CD4-positive, alpha-beta T cell (primary cell): ENCODE results near the gene AHNAK2. TPM values are rescaled to one million over a fixed set of nuclear protein-coding genes. Genes with fewer than 3 reads are reported as not detected.
A peak's percentile ranks its signal among the peaks of the same experiment; 100 is the strongest.

ENCODE experiments used
- ATAC-seq: fragments of 200-7000 bp; cut with Tn5 transposase; one replicate; pipeline ENCODE4 v1.10.0; 2022; ENCODE audit warnings: mild to moderate bottlenecking; ENCODE audit not compliant: poor library complexity
- CTCF ChIA-PET: fragments of 350-600 bp; sonication (Branson Sonifier 250); formaldehyde crosslinking; loops from one replicate; lab custom pipeline; 2021; ENCODE audit warnings: antibody characterized with exemption, inconsistent platforms; lab: Charles Lee
- POLR2A ChIA-PET: fragments of 350-600 bp; sonication (Branson Sonifier 250); formaldehyde crosslinking; loops from one replicate; lab custom pipeline; 2021; ENCODE audit warnings: antibody characterized with exemption, inconsistent platforms; lab: Charles Lee
- DNase-seq, 14 experiments: peaks; one replicate each; pipeline ENCODE4 v3.0.0-alpha.2; 2013 to 2020; ENCODE audit warnings: mixed read lengths in 2 of 14
- H3K27ac ChIP-seq, 2 donors: one replicate each; pipeline versions ENCODE4 v1.5.1 to v1.7.0; 2013; ENCODE audit warnings: low read length in 2 of 2, low read depth in 1 of 2, mild to moderate bottlenecking in 1 of 2
- H3K27me3 ChIP-seq, 2 experiments: 1 replicate in 1 of 2; 2 replicates in 1 of 2; pipeline versions ENCODE4 v1.6.1 to v1.7.0; 2013; ENCODE audit warnings: low read length in 2 of 2, control low read depth in 1 of 2, mild to moderate bottlenecking in 1 of 2, moderate library complexity in 1 of 2; ENCODE audit not compliant: insufficient read depth in 2 of 2, control insufficient read depth in 1 of 2
- H3K36me3 ChIP-seq: one replicate; pipeline ENCODE4 v1.6.1; 2013; ENCODE audit warnings: low read length, control low read depth; ENCODE audit not compliant: insufficient read depth
- H3K4me1 ChIP-seq: one replicate; pipeline ENCODE4 v1.6.1; 2013; ENCODE audit warnings: low read length, control low read depth; ENCODE audit not compliant: insufficient read depth
- H3K4me3 ChIP-seq: one replicate; pipeline ENCODE4 v1.5.1; 2013; ENCODE audit warnings: mild to moderate bottlenecking, low read length, moderate library complexity
- H3K9me3 ChIP-seq, 2 experiments: 1 replicate in 1 of 2; 2 replicates in 1 of 2; pipeline versions ENCODE4 v1.6.1 to v1.7.0; 2013; ENCODE audit warnings: low read length in 2 of 2, mild to moderate bottlenecking in 2 of 2, control low read depth in 1 of 2, moderate library complexity in 1 of 2; ENCODE audit not compliant: control insufficient read depth in 1 of 2, insufficient read depth in 1 of 2
- H3K27ac Mint-ChIP-seq: one replicate; pipeline ENCODE4 v1.8.0; 2020; ENCODE audit warnings: mixed read lengths
- H3K27me3 Mint-ChIP-seq: one replicate; pipeline ENCODE4 v1.8.0; 2021; ENCODE audit warnings: mixed read lengths
- H3K36me3 Mint-ChIP-seq: one replicate; pipeline ENCODE4 v1.8.0; 2021; ENCODE audit warnings: low read depth, mixed read lengths
- H3K4me1 Mint-ChIP-seq: one replicate; pipeline ENCODE4 v1.8.0; 2021; ENCODE audit warnings: low read depth, mixed read lengths
- H3K4me3 Mint-ChIP-seq: one replicate; pipeline ENCODE4 v1.8.0; 2020; ENCODE audit warnings: mild to moderate bottlenecking, mixed read lengths
- H3K9me3 Mint-ChIP-seq: one replicate; pipeline ENCODE4 v1.8.0; 2020; ENCODE audit warnings: mixed read lengths
- intact Hi-C, 2 experiments: fragments of 100-400 bp; cut with DNase I in 1 of 2; cut with micrococcal nuclease in 1 of 2; formaldehyde crosslinking; loops; one replicate each; pipeline versions ENCODE4 v1.15.1 to v1.9.0; 2023 to 2025; cut with DNase I, micrococcal nuclease
- total RNA-seq, 174 experiments: library from RNA in 2 of 174; stranded (reverse) in 2 of 174; gene quantifications; one replicate each; pipeline ENCODE4 v1.2.3 and lab custom pipeline; 2021 to 2026
- TF ChIP-seq, protein P1 (sequence below): fragments of 200-600 bp; IDR thresholded peaks from one replicate; pipeline ENCODE4 v1.8.0; 2022; ENCODE audit warnings: antibody characterized with exemption, mild to moderate bottlenecking

The AHNAK2 gene
- total RNA-seq, 2 experiments from 2014 or later = 0.05 TPM; not detected in 1

DNA sequence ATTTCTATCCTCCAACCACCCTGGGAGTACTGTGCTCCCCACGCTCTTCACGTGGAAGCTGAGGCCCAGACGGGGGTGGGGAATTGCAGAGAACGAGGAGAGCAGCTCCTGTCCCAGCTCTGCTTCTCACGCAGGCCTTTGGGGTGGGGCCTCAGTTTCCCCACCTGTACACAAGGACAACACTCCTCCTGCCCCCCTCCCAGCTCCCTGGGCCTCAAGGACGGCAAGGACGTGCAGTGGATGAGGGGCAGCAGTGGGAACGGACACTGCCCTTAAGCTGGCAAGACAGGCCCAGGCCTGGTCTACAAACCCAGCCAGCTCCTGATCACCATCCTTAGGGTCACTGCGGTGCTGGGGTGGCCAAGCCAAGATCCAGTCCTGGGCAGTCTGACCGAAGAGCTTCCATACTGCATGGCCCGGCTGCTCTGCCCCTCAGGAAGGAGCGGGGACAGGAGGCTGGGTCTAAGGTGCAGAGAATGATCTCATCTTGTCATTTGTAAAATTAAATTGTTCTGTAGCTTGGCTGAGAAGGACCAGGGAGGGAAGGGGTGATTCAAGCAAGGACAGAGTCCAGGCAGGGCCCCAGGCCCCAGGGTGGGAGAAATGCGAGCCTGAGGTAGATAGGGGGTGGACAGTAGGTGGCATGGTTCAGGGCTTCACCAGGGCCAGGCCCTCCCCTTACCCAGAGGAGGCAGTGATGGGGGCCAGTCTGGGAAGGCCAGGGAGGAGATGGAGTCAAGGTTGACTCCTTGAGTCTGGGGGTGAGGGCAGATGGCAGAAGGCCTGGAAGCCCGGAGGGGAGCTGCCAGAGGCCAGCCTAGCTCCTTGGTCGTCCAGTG, 6.1 kb upstream of the AHNAK2 start:
- Histone ChIP-seq H3K27ac (no peak overlapping the region), H3K27me3 (no peaks in the 10 kb centered on the region), H3K4me1 (peaks cover 16% of the 10 kb centered on the region), H3K4me3 (no peak overlapping the region), H3K36me3 (no peaks in the 10 kb centered on the region), H3K9me3 (no peaks in the 10 kb centered on the region)
- intact Hi-C loops = loop anchor here (2.0 to 5.0 kb wide), 2 partner anchors 37 to 198 kb away; partner anchors contain the start of genes CDCA4 (in 1 of the 2) and NUDT14 (in 1 of the 2)
- TF ChIP-seq, protein P1, sequence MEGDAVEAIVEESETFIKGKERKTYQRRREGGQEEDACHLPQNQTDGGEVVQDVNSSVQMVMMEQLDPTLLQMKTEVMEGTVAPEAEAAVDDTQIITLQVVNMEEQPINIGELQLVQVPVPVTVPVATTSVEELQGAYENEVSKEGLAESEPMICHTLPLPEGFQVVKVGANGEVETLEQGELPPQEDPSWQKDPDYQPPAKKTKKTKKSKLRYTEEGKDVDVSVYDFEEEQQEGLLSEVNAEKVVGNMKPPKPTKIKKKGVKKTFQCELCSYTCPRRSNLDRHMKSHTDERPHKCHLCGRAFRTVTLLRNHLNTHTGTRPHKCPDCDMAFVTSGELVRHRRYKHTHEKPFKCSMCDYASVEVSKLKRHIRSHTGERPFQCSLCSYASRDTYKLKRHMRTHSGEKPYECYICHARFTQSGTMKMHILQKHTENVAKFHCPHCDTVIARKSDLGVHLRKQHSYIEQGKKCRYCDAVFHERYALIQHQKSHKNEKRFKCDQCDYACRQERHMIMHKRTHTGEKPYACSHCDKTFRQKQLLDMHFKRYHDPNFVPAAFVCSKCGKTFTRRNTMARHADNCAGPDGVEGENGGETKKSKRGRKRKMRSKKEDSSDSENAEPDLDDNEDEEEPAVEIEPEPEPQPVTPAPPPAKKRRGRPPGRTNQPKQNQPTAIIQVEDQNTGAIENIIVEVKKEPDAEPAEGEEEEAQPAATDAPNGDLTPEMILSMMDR = no peak
- Mint-ChIP-seq H3K27me3 (peaks cover 8% of the 10 kb centered on the region), H3K27ac (peak overlapping the region; percentile 80), H3K9me3 (no peaks in the 10 kb centered on the region), H3K36me3 (no peaks in the 10 kb centered on the region), H3K4me1 (no peaks in the 10 kb centered on the region), H3K4me3 (peak overlapping the region; percentile 75)
- DNase-seq (no peak), ATAC-seq (no peak)
- ChIA-PET CTCF (interaction anchor here (2.2 kb wide), 1 partner anchor 61 kb away, joined by 17 read pairs; no protein-coding TSS in a partner anchor), POLR2A (interaction anchor here (0.9 to 1.6 kb wide), 4 partner anchors 37 to 505 kb away, joined by 4 to 6 read pairs (median 4); partner anchors contain the start of genes CDCA4 and GPR132)

DNA sequence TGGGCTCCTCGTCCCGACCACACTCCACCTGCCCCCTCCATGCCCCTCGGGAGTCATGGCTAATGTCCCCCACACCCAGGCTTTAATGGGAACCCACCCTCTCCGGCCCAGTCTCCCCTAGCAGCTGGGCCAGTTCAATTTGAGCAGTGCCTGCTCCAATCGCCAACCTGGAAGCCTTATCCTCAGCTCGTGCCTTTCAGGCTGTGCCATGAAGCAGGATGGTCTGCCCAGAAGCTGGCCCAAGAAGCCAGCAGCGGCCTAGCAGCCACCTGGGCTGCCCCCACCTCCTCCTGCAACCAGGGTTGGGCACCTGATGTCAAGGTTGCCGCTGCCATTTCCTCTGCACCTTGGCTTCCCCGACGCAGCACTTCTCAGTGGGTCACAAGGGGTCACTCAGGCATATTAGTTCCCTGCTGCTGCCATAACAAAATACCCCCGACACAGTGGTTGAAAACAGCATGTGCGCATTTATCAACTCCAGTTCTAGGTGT, 5.1 kb upstream of the AHNAK2 start:
- Histone ChIP-seq H3K4me1 (peaks cover 19% of the 10 kb centered on the region), H3K27me3 (peaks cover 3 to 7% of the 10 kb centered on the region in 2 experiments), H3K4me3 (no peak overlapping the region), H3K27ac (no peak overlapping the region), H3K9me3 (no peaks in the 10 kb centered on the region), H3K36me3 (no peaks in the 10 kb centered on the region)
- Mint-ChIP-seq H3K4me1 (no peaks in the 10 kb centered on the region), H3K27ac (no peak overlapping the region), H3K9me3 (no peaks in the 10 kb centered on the region), H3K36me3 (no peaks in the 10 kb centered on the region), H3K27me3 (peaks cover 15% of the 10 kb centered on the region), H3K4me3 (no peak overlapping the region)
- ChIA-PET CTCF (interaction anchor here (2.9 kb wide), 1 partner anchor 63 kb away, joined by 11 read pairs; no protein-coding TSS in a partner anchor), POLR2A (interaction anchor here (1.4 kb wide), 1 partner anchor 82 kb away, joined by 4 read pairs; the partner anchor contains the start of gene GPR132)
- intact Hi-C loops = loop anchor here in 1 of 2 experiments (5.0 kb wide), 1 partner anchor 199 kb away; the partner anchor contains the start of gene NUDT14
- ATAC-seq = no peak
- DNase-seq = no peak
- TF ChIP-seq, protein P1 = no peak

DNA sequence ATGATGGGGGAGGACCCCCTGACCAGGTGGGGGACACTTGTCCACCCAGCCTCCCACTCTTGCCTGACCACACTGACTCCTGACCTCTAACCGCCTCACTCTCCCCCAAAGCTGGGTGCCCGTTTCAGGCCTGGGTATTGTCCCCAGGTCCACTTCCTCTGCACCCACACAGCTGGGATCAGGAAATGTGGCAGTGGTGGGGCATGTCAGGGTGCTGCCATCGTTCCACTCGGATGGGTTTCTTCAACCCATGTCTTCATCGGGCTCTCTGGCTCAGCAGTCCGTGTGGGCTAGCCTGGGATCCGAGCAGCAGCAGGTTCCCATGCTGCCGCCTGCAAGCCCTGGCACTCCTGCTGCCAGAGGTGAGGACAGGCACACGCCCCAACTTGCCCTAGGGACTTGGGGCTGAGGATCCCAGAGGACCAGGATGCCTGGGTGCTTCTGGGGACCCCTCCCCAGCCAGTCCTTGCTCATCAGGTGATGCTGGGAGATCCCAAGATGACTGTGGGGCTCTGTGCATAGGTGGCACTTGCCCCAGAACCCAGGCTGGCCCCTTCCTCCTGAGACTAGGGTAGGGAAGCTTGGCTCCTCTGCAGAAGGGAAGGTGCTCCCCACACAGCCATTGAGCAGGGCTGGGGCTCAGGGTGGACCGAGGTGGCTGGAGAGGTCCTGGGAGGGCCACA, 4.5 kb upstream of the AHNAK2 start:
- Histone ChIP-seq H3K4me3 (no peak overlapping the region), H3K9me3 (peaks cover 0 to 1% of the 10 kb centered on the region in 2 experiments), H3K27me3 (peaks cover 5 to 10% of the 10 kb centered on the region in 2 experiments), H3K27ac (no peak overlapping the region), H3K36me3 (no peaks in the 10 kb centered on the region), H3K4me1 (peaks cover 21% of the 10 kb centered on the region)
- TF ChIP-seq, protein P1 = no peak
- DNase-seq (no peak), ATAC-seq (no peak)
- Mint-ChIP-seq H3K36me3 (no peaks in the 10 kb centered on the region), H3K27ac (no peak overlapping the region), H3K9me3 (no peaks in the 10 kb centered on the region), H3K4me3 (no peak overlapping the region), H3K27me3 (peaks cover 17% of the 10 kb centered on the region), H3K4me1 (no peaks in the 10 kb centered on the region)
- ChIA-PET CTCF (interaction anchor here (2.9 kb wide), 1 partner anchor 63 kb away, joined by 11 read pairs; no protein-coding TSS in a partner anchor), POLR2A (interaction anchor here (1.4 kb wide), 1 partner anchor 83 kb away, joined by 4 read pairs; the partner anchor contains the start of gene GPR132)
- intact Hi-C loops = loop anchor here in 1 of 2 experiments (5.0 kb wide), 1 partner anchor 200 kb away; the partner anchor contains the start of gene NUDT14
